Measurements from ENCODE around the gene FCAR. TPM values are rescaled to one million over a fixed set of nuclear protein-coding genes. Genes with fewer than 3 reads are reported as not detected.

Gene FCAR
- total RNA-seq, 1 donor, result not detected

- no peaks in the 10 kb centered on the region for H3K9me3 ChIP-seq (ENCODE audit: low read depth, low read length)
- no peak for DNase-seq (ENCODE audit: insufficient read length, low spot score, missing footprints)
- no peak overlapping the region for H3K27ac ChIP-seq (ENCODE audit: low read depth, low read length)
- no peaks in the 10 kb centered on the region for H4K20me1 ChIP-seq (ENCODE audit: insufficient read depth, low read length)
- no peaks in the 10 kb centered on the region for H3K27me3 ChIP-seq (ENCODE audit: insufficient read depth, low read length)
- no peaks in the 10 kb centered on the region for H3K4me1 ChIP-seq (ENCODE audit: insufficient read depth, low read length)
- H2AFZ ChIP-seq (ENCODE audit: low read length), result no peak overlapping the region
- H3K36me3 ChIP-seq (ENCODE audit: insufficient read depth, low read length), result no peaks in the 10 kb centered on the region
- no peak overlapping the region for H3K4me2 ChIP-seq (ENCODE audit: insufficient read depth, low read length)
- H3K79me2 ChIP-seq (ENCODE audit: insufficient read depth, low read length), result no peaks in the 10 kb centered on the region
- peak overlapping the region; percentile 39 for H3K4me3 ChIP-seq (ENCODE audit: insufficient read depth, low read length)
- no peak for TF ChIP-seq CTCF (IDR thresholded peaks at IDR 0.05; ENCODE audit: extremely low read depth, low read depth, low read length)
Measured at GRCh38 chr19:54882758-54883157, 8.7 kb downstream of the FCAR start.

- no peaks in the 10 kb centered on the region for H3K9me3 ChIP-seq (ENCODE audit: low read depth, low read length)
- no peak overlapping the region for H3K27ac ChIP-seq (ENCODE audit: low read depth, low read length)
- DNase-seq (ENCODE audit: insufficient read length, low spot score, missing footprints), result no peak
- H4K20me1 ChIP-seq (ENCODE audit: insufficient read depth, low read length), result no peaks in the 10 kb centered on the region
- H3K4me2 ChIP-seq (ENCODE audit: insufficient read depth, low read length), result no peak overlapping the region
- H3K4me1 ChIP-seq (ENCODE audit: insufficient read depth, low read length), result no peaks in the 10 kb centered on the region
- no peak overlapping the region for H3K4me3 ChIP-seq (ENCODE audit: insufficient read depth, low read length)
- H3K27me3 ChIP-seq (ENCODE audit: insufficient read depth, low read length), result no peaks in the 10 kb centered on the region
- TF ChIP-seq CTCF (IDR thresholded peaks at IDR 0.05; ENCODE audit: extremely low read depth, low read depth, low read length), result no peak
- H2AFZ ChIP-seq (ENCODE audit: low read length), result no peak overlapping the region
- H3K36me3 ChIP-seq (ENCODE audit: insufficient read depth, low read length), result no peaks in the 10 kb centered on the region
- H3K79me2 ChIP-seq (ENCODE audit: insufficient read depth, low read length), result no peaks in the 10 kb centered on the region
Measured at GRCh38 chr19:54883228-54883627, 9.2 kb downstream of the FCAR start.

GRCh38 chr19:54888239-54888638, 14.2 kb downstream of the FCAR start:
- H3K36me3 ChIP-seq (ENCODE audit: insufficient read depth, low read length), result no peaks in the 10 kb centered on the region
- H3K9me3 ChIP-seq (ENCODE audit: low read depth, low read length), result no peaks in the 10 kb centered on the region
- no peak overlapping the region for H3K4me3 ChIP-seq (ENCODE audit: insufficient read depth, low read length)
- H3K4me2 ChIP-seq (ENCODE audit: insufficient read depth, low read length), result no peak overlapping the region
- no peak overlapping the region for H2AFZ ChIP-seq (ENCODE audit: low read length)
- H3K27me3 ChIP-seq (ENCODE audit: insufficient read depth, low read length), result no peaks in the 10 kb centered on the region
- peak; percentile 46 for DNase-seq (ENCODE audit: insufficient read length, low spot score, missing footprints)
- H4K20me1 ChIP-seq (ENCODE audit: insufficient read depth, low read length), result no peaks in the 10 kb centered on the region
- H3K27ac ChIP-seq (ENCODE audit: low read depth, low read length), result no peak overlapping the region
- H3K79me2 ChIP-seq (ENCODE audit: insufficient read depth, low read length), result no peaks in the 10 kb centered on the region
- no peak for TF ChIP-seq CTCF (IDR thresholded peaks at IDR 0.05; ENCODE audit: extremely low read depth, low read depth, low read length)
- H3K4me1 ChIP-seq (ENCODE audit: insufficient read depth, low read length), result no peaks in the 10 kb centered on the region

- no peaks in the 10 kb centered on the region for H3K27me3 ChIP-seq (ENCODE audit: insufficient read depth, low read length)
- no peak overlapping the region for H3K27ac ChIP-seq (ENCODE audit: low read depth, low read length)
- peak; percentile 17 for DNase-seq (ENCODE audit: insufficient read length, low spot score, missing footprints)
- no peak overlapping the region for H3K4me3 ChIP-seq (ENCODE audit: insufficient read depth, low read length)
- no peaks in the 10 kb centered on the region for H3K36me3 ChIP-seq (ENCODE audit: insufficient read depth, low read length)
- no peak overlapping the region for H2AFZ ChIP-seq (ENCODE audit: low read length)
- no peaks in the 10 kb centered on the region for H3K4me1 ChIP-seq (ENCODE audit: insufficient read depth, low read length)
- TF ChIP-seq CTCF (IDR thresholded peaks at IDR 0.05; ENCODE audit: extremely low read depth, low read depth, low read length), result no peak
- no peak overlapping the region for H3K4me2 ChIP-seq (ENCODE audit: insufficient read depth, low read length)
- no peaks in the 10 kb centered on the region for H3K79me2 ChIP-seq (ENCODE audit: insufficient read depth, low read length)
- H4K20me1 ChIP-seq (ENCODE audit: insufficient read depth, low read length), result no peaks in the 10 kb centered on the region
- H3K9me3 ChIP-seq (ENCODE audit: low read depth, low read length), result no peaks in the 10 kb centered on the region
Measured at GRCh38 chr19:54889566-54889965, 15.5 kb downstream of the FCAR start.
